OCI-LY7 (cell line): Measurements from ENCODE around the gene RNU1-4. TPM values are rescaled to one million over a fixed set of nuclear protein-coding genes. Genes with fewer than 3 reads are reported as not detected.
"Not testable (repeated sequence)": the region's sequence is repeated elsewhere in the genome, so short reads cannot be mapped to it uniquely, and the experiment has no call there.

ENCODE experiments used
- BruUV-seq: library from RNA; stranded (reverse); fragments of 400-500 nt; replicated peaks from 2 replicates; lab custom pipeline; 2021; lab: Mats Ljungman, UMichigan
- CTCF ChIA-PET: fragments of 300-600 bp; sonication (Branson Sonifier 250); formaldehyde crosslinking; loops from one replicate; lab custom pipeline; 2022; ENCODE audit warnings: antibody characterized with exemption; ENCODE audit not compliant: unreplicated experiment; lab: Charles Lee
- POLR2A ChIA-PET: fragments of 300-600 bp; sonication (Branson Sonifier 250); formaldehyde crosslinking; loops from one replicate; lab custom pipeline; 2022; ENCODE audit warnings: antibody characterized with exemption; lab: Charles Lee
- DNase-seq: peaks from one replicate; pipeline ENCODE4 v3.0.0-alpha.2; 2015; ENCODE audit warnings: low spot score
- H2AFZ ChIP-seq: fragments of 200-600 bp; sonication (generic), shearing (Covaris generic); 2 replicates; pipeline ENCODE4 v1.6.1; 2014; ENCODE audit warnings: mild to moderate bottlenecking, antibody characterized with exemption, low read length, moderate library complexity
- H3K27ac ChIP-seq: fragments of 200-600 bp; sonication (generic); 2 replicates; pipeline ENCODE4 v1.5.1; 2014; ENCODE audit warnings: mixed run types, low read depth, mild to moderate bottlenecking, moderate library complexity, low read length, inconsistent platforms; ENCODE audit not compliant: poor library complexity, severe bottlenecking
- H3K36me3 ChIP-seq: fragments of 200-600 bp; sonication (generic); 2 replicates; pipeline ENCODE4 v1.6.1; 2014; ENCODE audit warnings: mild to moderate bottlenecking, antibody characterized with exemption, low read length, moderate library complexity, mixed read lengths; ENCODE audit not compliant: insufficient read depth
- H3K4me1 ChIP-seq: fragments of 200-600 bp; sonication (generic); 2 replicates; pipeline ENCODE4 v1.5.1; 2014; ENCODE audit warnings: mild to moderate bottlenecking, low read length; ENCODE audit not compliant: insufficient read depth, poor library complexity, severe bottlenecking
- H3K4me2 ChIP-seq: fragments of 200-600 bp; sonication (generic); 2 replicates; pipeline ENCODE4 v1.6.1; 2014; ENCODE audit warnings: mild to moderate bottlenecking, low read length
- H3K4me3 ChIP-seq: fragments of 200-600 bp; sonication (generic); 2 replicates; pipeline ENCODE4 v1.5.1; 2014; ENCODE audit warnings: mild to moderate bottlenecking, low read depth, low read length; ENCODE audit not compliant: poor library complexity, severe bottlenecking
- H3K79me2 ChIP-seq: fragments of 200-600 bp; sonication (generic); 2 replicates; pipeline ENCODE4 v1.6.1; 2016; ENCODE audit warnings: low read depth, mild to moderate bottlenecking, low read length, moderate library complexity, mixed read lengths; ENCODE audit not compliant: insufficient read depth
- H3K9me2 ChIP-seq: fragments of 200-600 bp; sonication (generic); 2 replicates; pipeline ENCODE4 v1.6.1; 2016; ENCODE audit warnings: mild to moderate bottlenecking, low read length, mixed read lengths; ENCODE audit not compliant: insufficient read depth
- H3K9me3 ChIP-seq: fragments of 200-600 bp; sonication (generic); 2 replicates; pipeline ENCODE4 v1.6.1; 2014; ENCODE audit warnings: mild to moderate bottlenecking, mixed run types, low read length, mixed read lengths
- H4K20me1 ChIP-seq: fragments of 200-600 bp; sonication (generic); 2 replicates; pipeline ENCODE4 v1.6.1; 2014; ENCODE audit warnings: mild to moderate bottlenecking, antibody characterized with exemption, low read length, moderate library complexity, mixed read lengths; ENCODE audit not compliant: insufficient read depth
- intact Hi-C: fragments of 100-400 bp; cut with micrococcal nuclease; formaldehyde crosslinking; loops from one replicate; pipeline ENCODE4 v1.10.0; 2022; ENCODE audit not compliant: unreplicated experiment
- total RNA-seq, 2 experiments: library from RNA; depleted of rRNA in 1 of 2; stranded (reverse); fragments of >200 nt in 1 of 2; shearing (Covaris generic) in 1 of 2; gene quantifications; 2 replicates each; pipeline ENCODE4 v1.2.3, GENCODE V29; 2014 to 2022
- TF ChIP-seq, protein P1 (sequence below): fragments of 200-600 bp; sonication (generic); conservative IDR thresholded peaks from 2 replicates; pipeline ENCODE4 v1.5.1; 2014; ENCODE audit warnings: mild to moderate bottlenecking, antibody characterized with exemption, low read length, moderate library complexity, mixed read lengths

The RNU1-4 gene
- total RNA-seq, 2 experiments from 2014 or later = under 0.01 to 1,968 TPM

DNA sequence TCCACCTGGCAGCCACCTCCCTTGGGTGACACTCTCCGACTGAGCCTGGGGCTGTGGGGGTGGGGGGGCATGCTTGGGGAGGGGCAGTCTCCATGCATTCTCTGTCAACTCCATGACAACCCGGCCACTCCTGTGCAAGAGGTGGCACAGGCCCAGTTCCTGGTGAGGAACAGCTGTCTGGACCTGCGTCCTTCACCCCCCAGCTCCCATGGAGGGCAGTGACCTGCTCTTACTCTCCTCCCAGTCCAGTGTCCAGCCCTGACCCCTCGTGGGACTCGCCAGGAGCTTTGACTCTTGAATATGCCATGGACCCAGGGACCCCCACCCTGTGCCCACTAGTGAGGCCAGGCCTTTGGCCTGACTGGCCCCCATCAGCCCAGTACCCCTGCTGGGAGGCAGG, 38.0 kb upstream of the RNU1-4 start:
- H3K4me2 ChIP-seq, POLR2A ChIA-PET, H3K36me3 ChIP-seq, DNase-seq, H3K4me3 ChIP-seq, BruUV-seq, H2AFZ ChIP-seq, H3K9me3 ChIP-seq, H4K20me1 ChIP-seq, H3K27ac ChIP-seq, H3K9me2 ChIP-seq, H3K4me1 ChIP-seq, intact Hi-C loops, H3K79me2 ChIP-seq: not testable (repeated sequence)
- CTCF ChIA-PET = interaction anchor here (0.9 kb wide), 1 partner anchor 9 kb away, joined by 4 read pairs; no protein-coding TSS in a partner anchor

DNA sequence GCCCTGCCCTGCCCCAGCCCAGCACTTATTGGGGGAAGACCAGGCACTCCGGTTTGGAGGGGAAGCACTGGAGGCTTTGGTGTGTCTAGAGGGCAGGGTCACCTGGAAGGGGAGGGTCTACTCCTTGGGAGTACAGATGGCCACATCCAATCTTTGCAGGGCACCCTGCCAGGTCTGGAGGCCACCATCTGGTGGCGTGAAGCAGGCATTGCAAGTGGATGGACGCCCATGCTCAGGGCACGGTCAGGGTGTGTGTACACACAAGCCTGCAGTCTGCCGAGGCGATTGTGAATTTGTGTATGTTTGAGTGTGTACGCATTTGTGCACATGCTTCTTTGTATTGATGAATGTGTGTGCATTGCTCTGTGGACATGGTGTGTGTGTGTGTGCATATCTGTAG, 37.2 kb upstream of the RNU1-4 start:
- CTCF ChIA-PET, intact Hi-C loops, H3K36me3 ChIP-seq, H3K4me2 ChIP-seq, H3K27ac ChIP-seq, H4K20me1 ChIP-seq, H3K4me3 ChIP-seq, POLR2A ChIA-PET, H3K9me3 ChIP-seq, DNase-seq, BruUV-seq, H3K9me2 ChIP-seq, H3K4me1 ChIP-seq, H2AFZ ChIP-seq, H3K79me2 ChIP-seq: not testable (repeated sequence)
- TF ChIP-seq, protein P1, sequence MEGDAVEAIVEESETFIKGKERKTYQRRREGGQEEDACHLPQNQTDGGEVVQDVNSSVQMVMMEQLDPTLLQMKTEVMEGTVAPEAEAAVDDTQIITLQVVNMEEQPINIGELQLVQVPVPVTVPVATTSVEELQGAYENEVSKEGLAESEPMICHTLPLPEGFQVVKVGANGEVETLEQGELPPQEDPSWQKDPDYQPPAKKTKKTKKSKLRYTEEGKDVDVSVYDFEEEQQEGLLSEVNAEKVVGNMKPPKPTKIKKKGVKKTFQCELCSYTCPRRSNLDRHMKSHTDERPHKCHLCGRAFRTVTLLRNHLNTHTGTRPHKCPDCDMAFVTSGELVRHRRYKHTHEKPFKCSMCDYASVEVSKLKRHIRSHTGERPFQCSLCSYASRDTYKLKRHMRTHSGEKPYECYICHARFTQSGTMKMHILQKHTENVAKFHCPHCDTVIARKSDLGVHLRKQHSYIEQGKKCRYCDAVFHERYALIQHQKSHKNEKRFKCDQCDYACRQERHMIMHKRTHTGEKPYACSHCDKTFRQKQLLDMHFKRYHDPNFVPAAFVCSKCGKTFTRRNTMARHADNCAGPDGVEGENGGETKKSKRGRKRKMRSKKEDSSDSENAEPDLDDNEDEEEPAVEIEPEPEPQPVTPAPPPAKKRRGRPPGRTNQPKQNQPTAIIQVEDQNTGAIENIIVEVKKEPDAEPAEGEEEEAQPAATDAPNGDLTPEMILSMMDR = 0 out of 2 replicates have a peak, but pooled peaks have one; percentile 16

DNA sequence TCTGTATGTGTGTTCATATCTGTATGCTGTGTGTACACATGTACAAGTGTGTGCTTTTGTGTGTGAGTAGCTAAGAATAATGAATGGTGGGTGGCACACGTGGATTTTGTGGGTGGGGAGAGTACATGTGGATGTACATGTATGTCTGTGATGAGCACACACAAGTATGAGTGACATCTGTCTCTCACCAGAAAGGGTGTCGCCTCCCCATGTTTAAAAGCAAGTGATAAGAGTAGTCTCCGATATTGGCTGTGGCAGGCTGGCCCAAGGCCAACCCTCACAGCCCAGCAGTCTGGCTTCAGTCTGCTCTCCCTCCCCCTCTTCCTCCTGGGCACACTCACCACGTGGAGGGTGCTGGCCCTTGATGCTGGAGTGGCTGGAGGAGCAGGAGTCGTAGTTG, 36.7 kb upstream of the RNU1-4 start:
- intact Hi-C loops, POLR2A ChIA-PET, CTCF ChIA-PET: not testable (repeated sequence)

DNA sequence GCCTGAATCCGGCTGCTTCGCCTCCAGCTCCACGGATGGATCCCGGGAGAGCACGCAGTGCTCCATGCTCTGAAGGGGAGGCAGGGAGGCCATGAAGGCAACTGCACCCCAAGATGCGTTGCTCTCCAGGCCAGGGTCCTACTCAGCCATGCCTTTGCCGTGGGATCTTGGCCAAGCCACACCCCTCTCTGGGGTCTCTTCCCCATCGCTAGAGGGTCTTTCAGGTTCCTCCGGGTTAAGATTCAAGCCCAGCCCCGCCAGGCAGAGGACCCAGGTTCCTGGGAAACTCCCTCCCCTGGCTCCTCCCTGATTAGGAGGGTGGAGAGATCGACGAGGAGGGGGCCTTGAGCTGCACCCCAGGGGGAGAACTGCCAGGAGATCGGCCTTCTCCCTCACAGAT, 36.2 kb upstream of the RNU1-4 start:
- H3K4me2 ChIP-seq, H3K4me1 ChIP-seq, H3K9me3 ChIP-seq, POLR2A ChIA-PET, H3K4me3 ChIP-seq, DNase-seq, H2AFZ ChIP-seq, intact Hi-C loops, CTCF ChIA-PET, BruUV-seq, H3K9me2 ChIP-seq, H3K27ac ChIP-seq, H3K36me3 ChIP-seq, H3K79me2 ChIP-seq, H4K20me1 ChIP-seq: not testable (repeated sequence)

More for the DNA sequence above, 36.7 kb upstream of the RNU1-4 start:
- H3K36me3 ChIP-seq, BruUV-seq, H3K27ac ChIP-seq, H3K4me3 ChIP-seq, H3K9me2 ChIP-seq, DNase-seq, H3K4me1 ChIP-seq, H3K9me3 ChIP-seq, H3K4me2 ChIP-seq, H2AFZ ChIP-seq, H4K20me1 ChIP-seq, H3K79me2 ChIP-seq: not testable (repeated sequence)

DNA sequence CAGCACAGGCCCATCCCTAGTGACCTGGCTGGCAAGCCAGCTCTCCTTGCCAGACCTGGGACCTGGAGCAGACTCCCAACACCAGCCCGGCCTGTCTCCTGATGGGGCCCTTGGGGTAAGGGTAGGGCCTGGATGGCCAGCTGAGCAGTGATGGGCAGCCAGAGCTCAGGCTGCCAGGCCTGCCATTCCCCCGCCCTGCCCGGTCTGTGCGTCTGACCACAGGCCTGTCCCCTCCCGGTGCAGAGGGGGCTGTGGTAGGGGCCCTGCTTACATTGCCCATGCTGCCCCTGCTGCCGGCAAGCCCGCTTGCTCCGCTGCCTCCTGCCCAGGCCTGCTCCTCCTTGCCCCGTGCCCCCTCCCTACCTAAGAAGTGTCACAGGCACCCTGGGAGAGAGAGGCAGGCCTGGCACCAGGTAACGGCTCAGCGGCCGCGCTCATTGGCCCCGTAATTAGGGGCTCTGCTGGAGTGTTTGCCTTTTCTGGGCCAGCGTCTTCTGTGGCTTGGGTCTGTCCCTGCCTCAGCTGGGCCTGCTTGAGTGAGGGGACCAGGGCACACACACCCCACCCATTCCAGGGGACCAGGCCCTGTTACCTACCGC, 35.7 kb upstream of the RNU1-4 start:
- intact Hi-C loops, H3K36me3 ChIP-seq, H3K4me2 ChIP-seq, H4K20me1 ChIP-seq, H2AFZ ChIP-seq, H3K4me1 ChIP-seq, POLR2A ChIA-PET, CTCF ChIA-PET, H3K4me3 ChIP-seq, H3K9me3 ChIP-seq, BruUV-seq, H3K27ac ChIP-seq, H3K9me2 ChIP-seq, H3K79me2 ChIP-seq, DNase-seq: not testable (repeated sequence)

DNA sequence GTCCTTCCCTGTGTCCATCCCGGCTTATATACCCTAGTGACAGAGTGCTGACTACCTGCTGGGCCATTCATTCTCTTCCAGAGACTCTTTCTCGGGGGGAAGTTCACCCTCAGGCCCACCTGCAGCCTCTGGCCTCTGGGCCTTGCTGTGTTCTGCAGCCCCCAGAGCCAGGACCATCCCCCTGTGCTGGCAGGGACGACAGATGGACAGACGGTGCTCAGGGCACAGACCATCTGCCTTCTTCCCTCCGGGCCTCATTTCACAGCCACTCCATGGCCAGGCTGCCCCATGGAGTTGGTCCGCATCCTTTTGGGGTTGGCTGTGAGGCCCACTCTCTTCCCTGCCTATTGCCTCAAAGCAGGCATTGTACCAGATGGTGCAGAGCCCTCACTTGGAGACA, 34.0 kb upstream of the RNU1-4 start:
- POLR2A ChIA-PET = interaction anchor here (0.6 to 1.1 kb wide), 2 partner anchors 16 to 20 kb away, joined by 3 read pairs; no protein-coding TSS in a partner anchor
- H3K4me2 ChIP-seq, H3K27ac ChIP-seq, H4K20me1 ChIP-seq, H3K9me3 ChIP-seq, H3K4me1 ChIP-seq, H3K9me2 ChIP-seq, H3K36me3 ChIP-seq, intact Hi-C loops, H3K79me2 ChIP-seq, DNase-seq, H2AFZ ChIP-seq, BruUV-seq, H3K4me3 ChIP-seq: not testable (repeated sequence)
- CTCF ChIA-PET = interaction anchor here (0.8 kb wide), 1 partner anchor 9 kb away, joined by 3 read pairs; no protein-coding TSS in a partner anchor
